ENCODE measurements around the gene SND1.

The SND1 gene

GRCh38 chr7:127711872-127712271 lies 59.9 kb downstream of the SND1 start:
- H3K4me3 ChIP-seq (ENCODE audit: low read depth, low read length) = no peak overlapping the region
- TF ChIP-seq, protein P1, sequence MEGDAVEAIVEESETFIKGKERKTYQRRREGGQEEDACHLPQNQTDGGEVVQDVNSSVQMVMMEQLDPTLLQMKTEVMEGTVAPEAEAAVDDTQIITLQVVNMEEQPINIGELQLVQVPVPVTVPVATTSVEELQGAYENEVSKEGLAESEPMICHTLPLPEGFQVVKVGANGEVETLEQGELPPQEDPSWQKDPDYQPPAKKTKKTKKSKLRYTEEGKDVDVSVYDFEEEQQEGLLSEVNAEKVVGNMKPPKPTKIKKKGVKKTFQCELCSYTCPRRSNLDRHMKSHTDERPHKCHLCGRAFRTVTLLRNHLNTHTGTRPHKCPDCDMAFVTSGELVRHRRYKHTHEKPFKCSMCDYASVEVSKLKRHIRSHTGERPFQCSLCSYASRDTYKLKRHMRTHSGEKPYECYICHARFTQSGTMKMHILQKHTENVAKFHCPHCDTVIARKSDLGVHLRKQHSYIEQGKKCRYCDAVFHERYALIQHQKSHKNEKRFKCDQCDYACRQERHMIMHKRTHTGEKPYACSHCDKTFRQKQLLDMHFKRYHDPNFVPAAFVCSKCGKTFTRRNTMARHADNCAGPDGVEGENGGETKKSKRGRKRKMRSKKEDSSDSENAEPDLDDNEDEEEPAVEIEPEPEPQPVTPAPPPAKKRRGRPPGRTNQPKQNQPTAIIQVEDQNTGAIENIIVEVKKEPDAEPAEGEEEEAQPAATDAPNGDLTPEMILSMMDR (IDR thresholded peaks at IDR 0.05; ENCODE audit: low read depth, low read length) = no peak

DNA sequence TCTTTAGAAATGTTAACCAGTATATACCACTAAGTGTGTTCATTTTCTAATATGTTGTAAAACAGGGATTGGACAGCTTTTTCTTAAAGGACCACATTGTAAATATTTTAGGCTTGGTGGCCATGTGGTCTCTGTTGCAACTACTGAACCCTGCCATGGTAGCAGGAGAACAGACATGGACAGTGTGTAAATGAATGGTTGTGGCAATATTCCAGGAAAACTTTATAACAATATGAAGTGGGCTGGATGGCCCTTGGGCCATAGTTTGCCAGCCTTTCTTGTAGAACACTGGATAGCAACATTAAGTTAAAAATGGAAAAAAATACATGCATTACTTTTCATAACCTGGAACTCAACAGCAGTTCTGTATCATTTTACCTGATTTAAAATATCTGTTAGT lies 61.0 kb downstream of the SND1 start:
- TF ChIP-seq, protein P1 (IDR thresholded peaks at IDR 0.05; ENCODE audit: low read depth, low read length) = no peak
- no peak overlapping the region for H3K4me3 ChIP-seq (ENCODE audit: low read depth, low read length)

DNA sequence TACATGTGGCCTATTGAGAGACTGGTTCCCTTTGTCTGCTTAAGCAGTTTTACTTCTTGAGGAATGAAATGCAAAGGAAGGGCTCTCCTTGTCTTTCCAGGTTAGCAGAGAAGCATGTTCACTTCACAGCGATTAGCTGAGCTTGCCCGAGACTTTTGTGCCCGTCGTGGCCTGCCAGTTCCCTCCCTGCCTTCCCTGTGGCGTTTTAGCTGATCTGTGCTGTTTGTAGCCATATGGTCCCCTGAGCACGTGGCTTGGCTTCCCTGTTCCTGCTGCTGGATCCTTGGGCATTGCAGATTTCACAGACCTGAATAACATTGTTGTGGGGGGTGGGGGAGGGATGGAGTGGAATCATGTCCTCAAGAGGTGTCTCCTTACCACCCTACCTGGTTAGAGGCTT lies 61.8 kb downstream of the SND1 start:
- TF ChIP-seq, protein P1 (IDR thresholded peaks at IDR 0.05; ENCODE audit: low read depth, low read length) = no peak
- no peak overlapping the region for H3K4me3 ChIP-seq (ENCODE audit: low read depth, low read length)

DNA sequence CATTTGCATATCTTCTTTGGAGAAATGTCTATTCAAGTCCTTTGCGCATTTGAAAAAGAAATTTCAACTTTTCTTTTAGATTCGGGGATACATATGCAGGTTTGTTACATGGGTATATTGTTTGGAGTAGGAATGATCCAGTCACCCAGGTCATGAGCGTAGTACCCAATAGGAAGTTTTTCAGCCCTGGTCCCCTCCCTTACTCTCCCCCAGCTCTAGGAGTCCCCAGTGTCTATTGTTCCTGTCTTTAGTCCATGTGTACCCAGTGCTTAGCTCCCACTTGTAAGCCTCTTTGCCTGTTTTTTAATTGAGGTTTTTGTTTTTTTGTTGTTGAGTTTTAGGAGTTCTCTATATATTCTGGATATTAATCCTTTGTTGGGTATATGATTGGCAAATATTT lies 63.3 kb downstream of the SND1 start:
- TF ChIP-seq, protein P1 (IDR thresholded peaks at IDR 0.05; ENCODE audit: low read depth, low read length) = no peak
- no peak overlapping the region for H3K4me3 ChIP-seq (ENCODE audit: low read depth, low read length)

DNA sequence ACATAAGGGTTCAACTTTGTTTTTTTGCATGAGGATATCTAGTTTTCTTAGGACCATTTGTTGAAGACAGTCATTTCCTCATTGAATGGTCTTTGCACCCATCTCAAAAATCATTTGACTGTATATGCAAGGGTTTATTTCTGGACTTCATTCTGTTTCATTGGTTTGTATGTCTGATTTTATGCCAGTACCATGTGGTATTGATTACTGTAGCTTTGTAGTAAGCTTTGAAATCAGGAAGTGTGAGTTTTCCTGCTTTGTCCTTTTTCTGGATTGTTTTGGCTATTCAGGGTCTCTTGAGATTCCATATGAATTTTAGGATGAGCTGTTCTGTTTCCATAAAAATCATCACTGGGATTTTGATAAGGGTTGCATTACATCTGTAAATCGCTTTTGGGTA lies 63.9 kb downstream of the SND1 start:
- TF ChIP-seq, protein P1 (IDR thresholded peaks at IDR 0.05; ENCODE audit: low read depth, low read length) = no peak
- no peak overlapping the region for H3K4me3 ChIP-seq (ENCODE audit: low read depth, low read length)

- H3K4me3 ChIP-seq (ENCODE audit: low read depth, low read length) = no peak overlapping the region
- TF ChIP-seq, protein P1 (IDR thresholded peaks at IDR 0.05; ENCODE audit: low read depth, low read length) = no peak
Observed at GRCh38 chr7:127717502-127718339, 65.7 kb downstream of the SND1 start.

- TF ChIP-seq, protein P1 (IDR thresholded peaks at IDR 0.05; ENCODE audit: low read depth, low read length) = no peak
- no peak overlapping the region for H3K4me3 ChIP-seq (ENCODE audit: low read depth, low read length)
Observed at GRCh38 chr7:127718340-127718679, 66.3 kb downstream of the SND1 start.
